GM19238 (cell line): ENCODE measurements around the gene ALK.

ENCODE experiments used
- DNase-seq: peaks from one replicate; pipeline ENCODE4 v3.0.0; 2011; ENCODE audit warnings: low spot score; ENCODE audit not compliant: insufficient read length

The ALK gene

DNA sequence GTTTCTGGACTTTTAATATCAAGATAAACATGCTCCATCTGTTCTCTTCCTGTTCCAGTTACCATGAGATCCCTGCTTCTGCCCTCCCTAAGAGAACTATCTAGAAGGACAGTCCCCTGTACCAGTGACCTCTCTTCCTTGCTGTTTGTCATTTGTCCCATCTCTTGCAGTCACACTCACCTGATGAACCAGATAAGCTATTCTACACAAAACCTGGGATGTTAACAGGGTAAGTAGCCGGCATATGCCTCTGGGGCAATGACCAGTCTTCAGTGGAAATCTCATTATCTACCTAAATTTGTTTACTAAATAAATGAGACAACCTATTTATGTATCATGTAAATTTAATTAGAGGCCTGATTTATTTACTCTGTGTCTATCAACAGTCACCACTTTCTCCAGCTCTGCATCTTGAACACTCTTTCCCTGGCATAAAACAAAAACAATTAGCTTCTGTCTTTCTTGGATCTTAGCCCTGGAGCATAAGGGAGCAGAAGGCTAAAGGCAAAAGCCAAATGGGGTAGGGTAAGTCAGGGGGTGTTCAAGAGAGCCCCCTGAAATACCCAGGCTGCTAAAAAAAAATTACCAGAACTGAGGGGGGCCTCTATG is 337.7 kb downstream of the ALK start:
- no peak for DNase-seq

DNA sequence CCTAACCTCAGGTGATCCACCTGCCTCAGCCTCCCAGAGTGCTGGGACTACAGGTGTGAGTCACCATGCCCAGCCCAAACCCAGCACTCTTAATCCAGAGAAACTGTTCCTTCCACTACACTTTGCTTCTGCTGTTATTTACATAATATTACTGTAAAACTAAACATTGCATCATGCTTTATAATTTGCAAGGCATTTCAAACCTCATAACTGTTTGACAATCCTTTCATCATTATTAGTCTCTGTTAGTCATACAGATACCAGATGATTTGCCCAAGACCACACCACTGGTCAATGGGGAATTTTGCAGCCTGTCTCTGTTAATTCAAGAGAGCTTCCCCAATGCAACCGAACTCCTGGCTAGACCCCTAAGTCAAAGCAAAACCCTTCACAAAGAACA is 338.3 kb downstream of the ALK start:
- no peak for DNase-seq

DNA sequence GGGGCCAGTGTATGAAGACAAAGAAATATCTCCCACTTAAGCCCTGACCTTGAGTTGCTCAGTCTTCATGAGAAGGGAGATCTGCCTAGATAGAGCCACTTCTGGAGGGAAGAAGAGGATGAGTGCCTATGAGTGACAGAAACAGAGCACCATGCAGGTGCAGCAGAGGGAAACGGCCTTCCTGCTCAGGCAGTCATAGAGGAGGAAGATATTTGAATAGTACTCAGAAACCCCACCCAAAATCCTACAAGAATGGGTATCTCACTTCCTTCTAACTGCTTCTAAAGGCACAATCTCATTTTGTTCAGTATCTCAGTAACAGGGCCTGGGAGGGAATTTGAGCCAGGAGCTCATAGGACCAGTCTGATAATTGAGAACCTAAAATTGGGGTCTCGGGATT is 339.3 kb downstream of the ALK start:
- DNase-seq = no peak

DNA sequence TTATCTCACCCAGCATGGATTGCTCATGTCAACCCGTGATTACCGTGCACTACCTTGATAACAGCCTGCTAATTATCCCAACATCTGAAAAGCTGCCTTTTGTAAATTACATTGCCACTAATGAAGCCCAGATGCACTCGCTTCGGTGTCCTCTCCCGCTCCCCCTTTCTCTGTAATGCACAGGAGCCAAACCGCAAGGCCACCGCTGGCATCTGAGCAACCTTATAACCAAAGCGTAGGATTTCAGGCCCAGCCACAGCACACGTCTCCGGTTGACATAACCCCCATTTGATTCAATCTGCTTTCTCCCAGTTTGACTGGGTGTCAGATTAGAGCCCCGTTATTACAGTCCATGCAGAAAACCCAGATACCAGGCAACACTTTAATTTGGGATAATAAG is 341.2 kb downstream of the ALK start:
- no peak for DNase-seq

DNA sequence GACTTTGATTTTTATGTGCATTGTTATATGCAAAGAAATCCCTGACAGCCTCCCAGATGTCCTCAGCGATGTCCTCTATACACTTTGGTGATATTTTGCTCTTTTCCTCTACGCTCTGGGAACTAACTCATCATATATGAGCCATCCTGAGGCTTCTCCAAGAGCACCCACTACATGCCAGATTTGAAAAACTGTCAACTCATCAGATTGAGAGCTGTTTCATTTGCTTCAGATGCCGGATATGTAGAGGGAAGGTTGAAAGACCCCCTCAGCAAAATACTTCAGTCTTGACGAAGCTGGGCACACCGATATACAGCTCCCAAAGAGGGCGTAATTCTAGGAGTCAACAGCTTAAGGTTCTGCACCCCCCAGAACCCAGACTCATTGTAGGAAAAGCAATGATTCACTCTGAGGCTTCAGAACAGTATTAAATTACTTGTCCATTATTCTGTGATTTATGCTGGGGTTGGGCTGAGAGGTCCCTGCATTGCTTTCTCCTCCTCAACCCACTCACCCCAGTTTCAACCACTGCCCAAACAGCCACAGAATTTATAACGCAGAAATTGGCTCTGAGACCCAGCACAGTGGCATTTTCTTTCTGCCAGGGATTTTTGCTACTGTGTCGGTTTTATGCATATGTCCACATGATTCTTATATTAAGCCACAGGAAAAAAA is 341.8 kb downstream of the ALK start:
- no peak for DNase-seq

DNA sequence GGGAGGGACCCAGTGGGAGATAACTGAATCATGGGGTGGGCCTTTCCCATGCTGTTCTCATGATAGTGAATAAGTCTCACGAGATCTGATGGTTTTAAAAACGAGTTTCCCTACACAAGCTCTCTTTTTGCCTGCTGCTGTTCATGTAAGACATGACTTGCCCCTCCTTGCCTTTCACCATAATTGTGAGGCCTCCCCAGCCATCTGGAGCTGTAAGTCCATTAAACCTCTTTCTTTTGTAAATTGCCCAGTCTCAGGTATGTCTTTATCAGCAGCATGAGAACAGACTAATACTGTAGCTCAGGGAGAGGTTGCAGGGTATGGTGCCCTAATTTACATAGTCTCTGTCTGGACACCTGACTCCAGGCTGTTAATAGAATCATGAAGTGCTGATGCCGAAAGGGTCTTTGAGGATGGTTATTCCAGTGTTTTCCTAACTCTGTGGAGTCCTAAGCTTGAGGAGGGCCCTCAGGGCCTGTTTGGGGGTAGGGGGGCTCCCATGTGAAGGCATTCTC is 343.2 kb downstream of the ALK start:
- DNase-seq = no peak

DNA sequence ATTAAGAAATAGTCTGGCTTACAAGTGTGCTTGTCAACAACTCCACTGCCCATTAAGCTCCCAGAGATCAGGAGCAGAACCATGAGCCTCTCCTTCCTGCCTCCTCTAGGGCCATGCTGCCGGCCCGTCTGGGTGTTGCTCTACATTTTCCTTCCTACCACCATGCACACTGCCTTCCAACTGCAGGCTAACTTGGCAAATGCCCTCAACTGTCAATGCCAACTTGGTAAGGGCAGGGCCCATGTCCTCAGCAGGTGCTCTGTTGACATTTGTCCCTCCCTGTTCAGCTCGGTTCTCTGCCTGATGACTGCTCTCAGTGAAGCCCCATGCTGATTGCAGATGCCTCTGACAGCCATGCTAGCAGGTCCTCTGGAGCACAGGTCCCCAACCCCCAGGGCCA is 345.2 kb downstream of the ALK start:
- no peak for DNase-seq

DNA sequence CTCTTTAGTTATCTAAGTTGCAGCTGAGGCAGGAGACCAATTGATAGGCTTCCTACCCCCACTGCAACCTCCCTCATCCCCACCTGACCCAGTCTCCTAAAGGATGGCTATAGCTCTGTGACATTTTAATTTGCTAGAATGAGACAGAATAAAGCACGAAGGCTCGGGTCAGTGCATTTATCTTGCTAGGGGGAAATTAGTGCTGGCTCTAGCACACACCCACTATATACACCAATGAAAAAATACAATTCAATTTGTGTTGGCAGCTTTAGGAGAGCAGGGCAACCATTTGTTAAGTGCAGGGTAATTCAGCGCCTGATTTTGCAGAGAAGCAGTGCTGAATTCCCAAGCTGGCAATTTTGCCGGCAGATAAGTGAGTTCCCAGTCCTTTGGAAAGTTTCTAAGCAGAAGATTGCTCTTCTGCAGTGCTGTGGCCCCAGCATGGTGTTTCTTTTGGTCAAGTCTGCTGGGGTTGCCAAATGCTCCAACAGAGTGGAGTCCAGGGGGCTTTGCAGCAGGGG is 346.0 kb downstream of the ALK start:
- no peak for DNase-seq

DNA sequence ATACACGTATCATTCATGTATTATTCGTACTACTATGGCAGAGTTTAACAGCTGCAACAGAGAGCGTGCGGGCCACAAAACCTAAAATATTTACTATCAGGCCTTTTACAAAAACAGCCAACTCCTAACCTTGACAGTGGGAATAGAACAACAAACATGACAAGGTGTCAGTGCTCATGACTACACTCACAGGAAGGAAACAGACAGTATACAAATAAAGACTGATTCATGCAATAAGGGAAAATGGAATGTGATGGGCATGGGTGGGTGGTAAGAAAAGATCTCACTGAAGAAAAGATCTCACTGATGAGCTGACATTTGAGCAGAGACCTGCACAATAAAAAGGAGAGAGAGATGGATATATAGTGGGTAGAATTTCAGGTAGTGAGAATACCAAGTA is 347.8 kb downstream of the ALK start:
- no peak for DNase-seq

DNA sequence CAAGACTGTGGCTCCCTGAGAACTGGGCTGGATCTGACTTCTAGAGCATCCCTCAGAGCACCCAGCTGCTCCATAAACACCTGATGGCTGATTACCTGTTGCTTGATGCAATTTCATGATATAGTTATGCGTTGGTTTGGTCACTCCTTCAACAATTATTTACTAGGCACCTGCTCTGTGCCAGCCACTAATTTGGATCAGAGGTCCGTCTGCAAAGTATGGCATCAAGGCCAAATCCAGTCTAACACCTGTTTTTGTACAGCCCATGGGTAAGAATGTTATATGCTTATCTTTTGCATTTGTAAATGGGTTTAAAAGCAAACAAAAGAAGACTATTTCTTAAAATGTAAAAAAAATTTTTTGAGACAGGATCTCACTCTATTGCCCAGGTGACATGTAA is 348.2 kb downstream of the ALK start:
- no peak for DNase-seq

DNA sequence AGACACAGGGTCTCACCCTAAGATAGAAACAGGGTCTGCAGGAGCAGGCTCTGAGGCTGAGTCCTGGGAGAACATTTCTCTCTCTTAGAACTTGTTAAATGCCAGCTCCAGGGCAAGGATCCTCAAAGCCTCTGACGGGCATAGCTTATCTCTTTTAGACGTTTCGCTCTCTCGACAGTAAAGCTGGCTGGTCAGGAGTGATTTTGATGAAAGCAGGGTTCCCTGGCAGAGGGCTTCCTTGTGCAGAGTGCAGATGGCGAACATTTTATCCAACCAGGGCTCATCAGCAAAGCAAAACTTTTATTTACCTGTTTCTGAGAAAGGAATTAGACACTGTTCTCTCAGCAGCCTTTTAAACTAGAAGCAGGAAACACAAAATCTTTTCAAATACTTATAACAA is 350.8 kb downstream of the ALK start:
- DNase-seq = no peak

DNA sequence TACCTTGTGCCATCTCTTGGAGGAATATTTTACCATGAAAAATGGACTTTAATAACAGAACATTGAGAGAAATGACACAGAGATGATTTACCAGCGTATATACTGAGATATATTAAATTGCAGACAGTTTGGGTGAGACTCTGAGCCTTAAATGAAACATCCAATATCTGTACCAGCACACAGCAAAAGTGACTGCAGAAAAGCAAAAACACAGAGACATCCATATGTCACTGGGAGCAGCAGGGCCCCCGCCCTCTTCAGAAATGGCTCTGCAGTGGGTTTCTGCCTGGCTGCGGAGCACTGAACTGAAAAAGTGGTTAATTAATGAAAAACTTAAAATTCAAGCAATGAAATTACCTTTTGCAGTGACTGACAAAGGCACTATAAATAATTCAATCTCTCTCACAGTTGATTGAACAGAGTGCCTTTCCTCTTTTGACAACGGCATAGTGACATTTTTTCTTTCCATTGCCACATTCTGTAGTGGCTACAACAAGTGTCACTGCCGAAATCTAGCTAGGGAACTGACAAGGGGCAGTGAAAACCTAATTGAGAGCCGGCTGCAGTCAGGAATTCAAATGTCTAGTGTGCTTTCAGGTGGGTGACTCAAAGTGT is 353.4 kb downstream of the ALK start:
- no peak for DNase-seq

DNA sequence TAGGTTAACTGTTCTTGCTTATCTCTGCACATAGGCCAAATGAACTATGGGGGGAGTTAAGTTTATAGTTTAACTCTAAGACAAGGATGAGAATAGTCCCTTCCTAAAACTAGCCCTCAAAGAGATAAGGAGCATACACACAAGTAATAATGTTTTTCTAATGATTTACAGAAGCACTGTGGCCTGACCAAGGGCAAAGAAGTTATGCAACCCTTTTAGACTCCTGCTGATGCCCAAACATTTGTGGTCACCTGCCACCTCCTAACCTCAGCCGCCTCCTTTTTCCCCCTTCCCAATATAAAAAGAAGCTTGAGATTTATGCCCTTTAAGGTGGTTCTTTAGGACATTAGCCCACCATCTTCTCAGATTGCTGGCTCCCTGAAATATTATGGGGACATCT is 357.7 kb downstream of the ALK start:
- no peak for DNase-seq

DNA sequence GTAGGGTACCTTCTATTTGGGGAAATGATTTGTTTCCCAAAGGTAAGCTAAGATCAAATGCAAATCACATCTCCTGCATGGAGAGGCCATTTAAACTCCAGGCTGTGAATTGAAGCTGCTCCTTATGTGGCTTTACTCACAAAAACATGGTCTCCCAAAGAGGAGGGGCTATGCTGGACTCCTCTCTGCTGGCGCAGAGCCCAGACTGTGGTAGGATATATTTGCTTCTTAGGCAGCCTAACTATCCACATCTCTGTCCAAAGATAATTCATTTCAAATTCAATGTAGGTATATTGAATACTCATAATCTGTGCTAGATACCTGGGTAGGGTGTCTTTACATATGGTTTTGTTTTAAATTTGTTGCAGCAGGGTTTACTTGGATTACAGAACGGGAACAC is 358.5 kb downstream of the ALK start:
- no peak for DNase-seq

DNA sequence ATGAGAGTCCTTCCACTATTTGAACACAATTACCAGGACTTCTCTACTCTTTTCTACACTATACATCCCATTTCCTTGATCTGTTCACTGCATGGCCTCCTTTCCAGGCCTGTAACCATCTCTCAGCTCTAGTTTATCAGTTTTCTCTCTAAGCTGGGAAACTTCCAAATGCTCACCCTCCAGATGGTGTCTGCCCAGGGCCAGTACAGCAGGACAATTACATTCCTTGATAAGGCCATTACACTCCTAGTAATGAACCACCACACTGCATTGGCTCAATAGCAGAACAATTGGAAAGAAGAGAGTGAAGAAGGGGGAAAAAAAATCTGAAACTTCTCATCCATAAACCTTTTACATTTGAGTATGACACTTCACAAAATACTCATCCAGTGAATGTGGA is 359.1 kb downstream of the ALK start:
- no peak for DNase-seq

DNA sequence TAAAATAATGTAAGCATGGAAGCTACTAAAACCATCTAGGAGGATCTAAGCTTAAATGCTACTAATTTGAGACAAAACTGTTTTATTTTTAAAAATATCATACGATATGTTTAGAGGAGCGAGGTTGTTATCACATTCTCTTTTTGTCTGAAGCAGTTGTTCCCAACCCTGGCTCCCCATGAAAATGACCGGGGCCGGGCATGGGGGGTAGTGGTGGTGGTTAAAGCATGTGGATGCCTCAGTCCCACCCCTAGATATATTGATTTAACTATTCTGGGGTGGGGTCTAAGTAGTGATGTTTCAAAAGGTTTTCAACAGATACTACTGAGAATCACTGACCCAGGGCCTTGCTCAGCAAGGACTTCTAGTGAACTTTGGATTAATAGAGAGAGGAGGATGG is 359.8 kb downstream of the ALK start:
- no peak for DNase-seq

DNA sequence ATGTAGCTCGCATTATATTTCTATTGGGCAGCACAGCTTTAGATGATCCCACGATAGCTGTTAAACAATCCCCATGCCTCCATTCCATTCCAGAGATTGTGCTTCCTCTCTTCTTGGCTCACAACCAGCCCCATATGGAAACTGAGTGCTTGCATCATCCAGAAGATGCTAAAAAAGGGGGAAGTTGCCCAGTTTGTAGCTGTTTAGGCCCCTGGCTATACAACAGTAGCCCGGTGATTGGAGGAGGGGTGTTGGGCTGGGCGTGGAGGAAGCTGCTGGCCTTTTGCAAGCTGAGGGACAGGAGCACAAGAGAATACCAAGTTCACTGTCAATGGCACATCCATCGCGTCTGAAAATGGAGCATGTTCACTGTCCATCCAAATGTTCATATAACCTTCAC is 360.2 kb downstream of the ALK start:
- no peak for DNase-seq

DNA sequence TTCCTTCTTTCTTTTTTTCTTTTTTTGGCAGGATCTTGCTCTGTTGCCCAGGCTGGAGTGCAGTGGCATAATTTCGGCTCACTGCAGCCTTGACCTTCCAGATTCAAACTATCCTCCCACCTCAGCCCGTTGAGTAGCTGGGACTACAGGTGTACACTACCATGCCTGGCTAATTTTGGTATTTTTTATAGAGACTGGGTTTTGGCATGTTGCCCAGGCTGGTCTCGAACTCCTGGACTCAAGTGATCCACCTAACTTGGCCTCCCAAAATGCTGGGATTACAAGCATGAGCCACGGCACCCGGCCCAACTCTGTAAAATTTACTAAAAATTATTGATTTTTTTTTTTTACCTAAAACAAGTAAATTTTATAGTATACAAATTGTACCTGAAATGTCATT is 360.8 kb downstream of the ALK start:
- DNase-seq = no peak

DNA sequence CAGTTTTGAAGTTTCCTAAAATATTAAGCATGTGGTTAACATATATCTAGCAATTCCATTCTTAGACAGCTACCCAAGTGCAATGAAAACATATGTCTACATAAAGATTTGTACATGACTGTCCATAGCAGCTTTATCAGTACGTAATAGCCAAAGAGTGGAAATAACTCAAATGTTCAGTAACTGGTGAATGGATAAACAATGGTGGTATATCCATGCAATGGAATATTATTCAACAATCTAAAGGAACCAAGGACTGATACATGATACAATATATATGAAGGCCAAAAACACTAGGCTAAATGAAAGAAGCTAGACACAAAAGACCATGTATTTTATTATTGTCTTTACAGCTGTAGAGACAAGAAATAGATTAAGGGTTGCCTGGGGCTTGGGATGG is 361.4 kb downstream of the ALK start:
- no peak for DNase-seq

DNA sequence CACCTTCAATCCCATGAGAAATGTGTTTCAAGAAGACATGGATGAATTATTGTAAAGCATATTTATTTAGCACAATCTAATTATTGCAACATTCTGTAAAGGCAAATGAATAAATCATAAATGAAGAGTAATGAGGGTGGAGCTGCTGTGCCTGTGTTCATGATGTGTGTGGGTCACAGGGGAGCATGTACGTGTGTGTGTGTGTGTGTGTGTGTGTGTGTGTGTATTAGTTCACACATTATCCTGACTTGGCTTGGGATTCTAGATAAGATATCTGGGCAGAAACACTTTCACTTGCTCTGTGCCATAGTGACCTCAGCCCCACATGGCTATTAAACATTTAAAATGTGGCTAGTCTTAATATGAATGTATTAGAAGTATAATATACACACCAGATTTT is 361.8 kb downstream of the ALK start:
- DNase-seq = no peak

DNA sequence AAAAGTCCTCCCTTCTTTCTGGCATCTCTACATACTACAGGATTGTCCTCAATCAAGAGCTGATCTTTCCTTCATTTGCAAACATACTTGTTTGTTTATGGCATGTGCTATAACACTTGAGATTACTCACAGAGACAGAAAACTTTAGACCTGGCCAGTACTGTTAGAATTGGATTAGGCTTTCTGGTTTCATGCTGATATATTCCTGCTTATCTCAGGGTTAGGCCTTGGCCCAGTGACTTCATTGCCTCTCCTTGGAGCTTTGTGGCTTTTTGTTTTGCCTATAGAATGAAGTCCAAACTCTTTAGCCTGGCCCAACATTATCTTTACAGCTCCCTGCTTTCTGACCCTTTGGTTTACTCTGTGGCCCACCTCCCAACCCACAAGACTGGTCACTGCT is 363.3 kb downstream of the ALK start:
- DNase-seq = no peak

DNA sequence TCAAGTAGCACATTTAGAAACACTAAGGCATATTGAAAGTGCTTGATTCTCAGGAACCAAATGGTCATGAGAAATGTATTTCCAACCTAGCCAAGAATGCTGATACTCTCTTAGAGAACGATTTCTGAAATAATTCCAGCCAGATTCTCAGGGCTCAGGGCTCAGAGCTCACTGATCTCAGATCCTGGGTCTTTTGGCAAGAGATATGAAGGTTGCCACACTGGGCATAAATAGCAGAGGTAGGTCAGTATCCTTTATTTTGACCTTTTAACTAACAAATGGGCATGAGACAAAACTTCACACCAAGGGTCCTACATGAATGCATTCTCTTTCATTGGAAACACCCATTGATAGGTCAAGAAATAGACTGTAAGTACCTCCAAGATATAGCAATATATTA is 364.1 kb downstream of the ALK start:
- DNase-seq = no peak

DNA sequence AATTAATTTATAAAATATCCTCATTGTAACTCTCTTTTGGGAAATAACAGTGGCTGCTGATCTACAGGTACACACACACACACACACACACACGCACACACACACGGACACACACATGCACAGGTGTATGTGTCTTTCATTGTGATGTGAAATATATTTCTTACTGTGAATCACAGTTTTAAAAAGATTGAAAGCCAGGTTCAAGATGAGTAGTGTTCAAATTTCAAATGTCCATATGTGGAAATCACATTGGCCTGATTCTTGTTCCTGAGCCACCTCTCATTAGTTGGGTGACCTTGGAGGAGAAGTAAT is 372.4 kb downstream of the ALK start:
- no peak for DNase-seq
